Measurements from ENCODE around the gene ROR1. TPM values are rescaled to one million over a fixed set of nuclear protein-coding genes. Genes with fewer than 3 reads are reported as not detected.
"Not testable (repeated sequence)": the region's sequence is repeated elsewhere in the genome, so short reads cannot be mapped to it uniquely, and the experiment has no call there.

ROR1 gene
- total RNA-seq, 4 donors from 2014 or later, result 5.1 to 7.3 (median 6.5) TPM

GRCh38 chr1:63782982-63783381 lies 9.2 kb downstream of the ROR1 start:
- intact Hi-C loops (cut with DNase I), result no loop called here
- H3K4me1 ChIP-seq, result peaks cover 0 to 11% (median 9%) of the 10 kb centered on the region in 4 donors
- TF ChIP-seq POLR2AphosphoS5 (IDR thresholded peaks at IDR 0.05), result no peak
- no peak for TF ChIP-seq CTCF (IDR thresholded peaks at IDR 0.05)
- TF ChIP-seq POLR2A (IDR thresholded peaks at IDR 0.05; ENCODE audit: low read depth), result no peak
- TF ChIP-seq EP300 (IDR thresholded peaks at IDR 0.05), result no peak

GRCh38 chr1:63784083-63784482 lies 10.3 kb downstream of the ROR1 start:
- DNase-seq (ENCODE audit: extremely low spot score), result peak; percentile 50
- Histone ChIP-seq H3K27ac (replicated peaks in 1 of 4) (no peak overlapping the region), H3K36me3 (no peaks in the 10 kb centered on the region), H3K4me1 (peaks cover 0 to 20% (median 6%) of the 10 kb centered on the region in 4 donors), H3K9me3 (no peaks in the 10 kb centered on the region), H3K27me3 (no peaks in the 10 kb centered on the region), H3K4me3 (no peak overlapping the region)
- no peak for TF ChIP-seq POLR2A (IDR thresholded peaks at IDR 0.05; ENCODE audit: low read depth)
- no peak for TF ChIP-seq POLR2AphosphoS5 (IDR thresholded peaks at IDR 0.05)
- TF ChIP-seq EP300 (IDR thresholded peaks at IDR 0.05), result no peak
- no peak for TF ChIP-seq CTCF (IDR thresholded peaks at IDR 0.05)
- intact Hi-C loops (cut with DNase I), result no loop called here

More at GRCh38 chr1:63782982-63783381, 9.2 kb downstream of the ROR1 start:
- WGBS, result 85% methylated on average over 2 of the region's 2 CpGs
- Histone ChIP-seq H3K27me3 (no peaks in the 10 kb centered on the region), H3K4me3 (no peak overlapping the region), H3K36me3 (no peaks in the 10 kb centered on the region), H3K9me3 (no peaks in the 10 kb centered on the region), H3K27ac (replicated peaks in 1 of 4) (no peak overlapping the region)
- peak; percentile 77 for DNase-seq (ENCODE audit: extremely low spot score)

- Histone ChIP-seq H3K4me3 (no peak overlapping the region), H3K36me3 (no peaks in the 10 kb centered on the region), H3K27me3 (no peaks in the 10 kb centered on the region), H3K27ac (replicated peaks in 1 of 4) (no peak overlapping the region), H3K4me1 (peaks cover 0 to 13% (median 2%) of the 10 kb centered on the region in 4 donors), H3K9me3 (no peaks in the 10 kb centered on the region)
- no peak for TF ChIP-seq EP300 (IDR thresholded peaks at IDR 0.05)
- TF ChIP-seq POLR2AphosphoS5 (IDR thresholded peaks at IDR 0.05), result no peak
- no peak for TF ChIP-seq CTCF (IDR thresholded peaks at IDR 0.05)
- no peak for TF ChIP-seq POLR2A (IDR thresholded peaks at IDR 0.05; ENCODE audit: low read depth)
- intact Hi-C loops (cut with DNase I), result no loop called here
- peak; percentile 86 for DNase-seq (ENCODE audit: extremely low spot score)
- 89% methylated on average over 6 of the region's 6 CpGs for WGBS
These were observed 10.9 kb downstream of the ROR1 start for GRCh38 chr1:63784489-63785390.

- intact Hi-C loops (cut with DNase I); H3K36me3 ChIP-seq; H3K27ac ChIP-seq (replicated peaks in 1 of 4); H3K4me3 ChIP-seq; DNase-seq (ENCODE audit: extremely low spot score); H3K9me3 ChIP-seq; H3K27me3 ChIP-seq: not testable (repeated sequence)
- H3K4me1 ChIP-seq, result peaks cover 0 to 12% (median 0%) of the 10 kb centered on the region in 4 donors
- 97% methylated on average over 3 of the region's 3 CpGs for WGBS
These were observed 13.5 kb downstream of the ROR1 start for GRCh38 chr1:63787270-63787669.

- TF ChIP-seq EP300 (IDR thresholded peaks at IDR 0.05) (no peak), POLR2AphosphoS5 (IDR thresholded peaks at IDR 0.05) (no peak), POLR2A (IDR thresholded peaks at IDR 0.05; ENCODE audit: low read depth) (no peak)
- intact Hi-C loops (cut with DNase I), result no loop called here
- WGBS, result 33% methylated on average over 1 of the region's 1 CpG
- peaks cover 0 to 15% (median 0%) of the 10 kb centered on the region in 4 donors for H3K4me1 ChIP-seq
- no peak overlapping the region for H3K27ac ChIP-seq (replicated peaks in 1 of 4)
- no peaks in the 10 kb centered on the region for H3K9me3 ChIP-seq
- no peaks in the 10 kb centered on the region for H3K36me3 ChIP-seq
- DNase-seq (ENCODE audit: extremely low spot score), result peak; percentile 90
- no peak overlapping the region for H3K4me3 ChIP-seq
- no peaks in the 10 kb centered on the region for H3K27me3 ChIP-seq
These were observed 14.1 kb downstream of the ROR1 start for GRCh38 chr1:63787875-63788274.
